Trophoblast cell (in vitro differentiated cells and primary cell): ENCODE data around the gene PJA2.

Source experiments
- DNase-seq, 2 donors: peaks; one replicate each; pipeline ENCODE4 v3.0.0-alpha.2; 2016
- H2AFZ ChIP-seq: 2 replicates; pipeline ENCODE4 v1.6.1; 2013; ENCODE audit warnings: low read length, moderate library complexity, mild to moderate bottlenecking; ENCODE audit not compliant: insufficient read depth, poor library complexity
- H2AK5ac ChIP-seq: 2 replicates; pipeline ENCODE4 v1.6.1; 2013; ENCODE audit warnings: mild to moderate bottlenecking, low read length
- H2BK120ac ChIP-seq: 2 replicates; pipeline ENCODE4 v1.6.1; 2013; ENCODE audit warnings: low read length, mild to moderate bottlenecking, moderate library complexity; ENCODE audit not compliant: insufficient read depth, poor library complexity
- H2BK12ac ChIP-seq: 2 replicates; pipeline ENCODE4 v1.6.1; 2013; ENCODE audit warnings: mild to moderate bottlenecking, low read length, moderate library complexity
- H2BK5ac ChIP-seq: 2 replicates; pipeline ENCODE4 v1.6.1; 2013; ENCODE audit warnings: low read length, low read depth, moderate library complexity, mild to moderate bottlenecking; ENCODE audit not compliant: poor library complexity
- H3K14ac ChIP-seq: 2 replicates; pipeline ENCODE4 v1.6.1; 2013; ENCODE audit warnings: mild to moderate bottlenecking, low read length
- H3K18ac ChIP-seq: 2 replicates; pipeline ENCODE4 v1.6.1; 2013; ENCODE audit warnings: mild to moderate bottlenecking, low read length
- H3K23ac ChIP-seq: 2 replicates; pipeline ENCODE4 v1.6.1; 2013; ENCODE audit warnings: low read length
- H3K27ac ChIP-seq: 2 replicates; pipeline ENCODE4 v1.5.1; 2013; ENCODE audit warnings: low read depth, mild to moderate bottlenecking, inconsistent platforms, low read length, moderate library complexity
- H3K27me3 ChIP-seq: 2 replicates; pipeline ENCODE4 v1.6.1; 2013; ENCODE audit warnings: inconsistent platforms, mild to moderate bottlenecking, low read length, moderate library complexity; ENCODE audit not compliant: insufficient read depth
- H3K36me3 ChIP-seq, 2 experiments: 1 replicate in 1 of 2; 2 replicates in 1 of 2; pipeline ENCODE4 v1.6.1; 2013; ENCODE audit warnings: low read length in 2 of 2, mild to moderate bottlenecking in 2 of 2, moderate library complexity in 1 of 2; ENCODE audit not compliant: insufficient read depth in 2 of 2, control insufficient read depth in 1 of 2
- H3K4ac ChIP-seq: 2 replicates; pipeline ENCODE4 v1.6.1; 2013; ENCODE audit warnings: low read depth, mild to moderate bottlenecking, low read length, moderate library complexity
- H3K4me1 ChIP-seq, 2 experiments: 1 replicate in 1 of 2; 2 replicates in 1 of 2; pipeline ENCODE4 v1.6.1; 2013; ENCODE audit warnings: low read length in 2 of 2, mild to moderate bottlenecking in 2 of 2, moderate library complexity in 1 of 2; ENCODE audit not compliant: insufficient read depth in 2 of 2, control insufficient read depth in 1 of 2
- H3K4me2 ChIP-seq: 2 replicates; pipeline ENCODE4 v1.6.1; 2013; ENCODE audit warnings: inconsistent platforms, mild to moderate bottlenecking, low read length, moderate library complexity
- H3K4me3 ChIP-seq: 2 replicates; pipeline ENCODE4 v1.5.1; 2013; ENCODE audit warnings: mild to moderate bottlenecking, low read depth, low read length, inconsistent platforms
- H3K79me1 ChIP-seq: one replicate; pipeline ENCODE4 v1.6.1; 2013; ENCODE audit warnings: low read length
- H3K79me2 ChIP-seq: 2 replicates; pipeline ENCODE4 v1.6.1; 2013; ENCODE audit warnings: low read length, mild to moderate bottlenecking; ENCODE audit not compliant: control insufficient read depth, insufficient read depth, poor library complexity
- H3K9ac ChIP-seq: 2 replicates; pipeline ENCODE4 v1.6.1; 2013; ENCODE audit warnings: mild to moderate bottlenecking, low read length
- H3K9me3 ChIP-seq: 2 replicates; pipeline ENCODE4 v1.6.1; 2013; ENCODE audit warnings: low read depth, mild to moderate bottlenecking, control low read depth, inconsistent platforms, low read length; ENCODE audit not compliant: insufficient read depth
- H4K12ac ChIP-seq: 2 replicates; pipeline ENCODE4 v1.6.1; 2013; ENCODE audit warnings: low read depth, mild to moderate bottlenecking, low read length, moderate library complexity
- H4K8ac ChIP-seq: 2 replicates; pipeline ENCODE4 v1.6.1; 2013; ENCODE audit warnings: low read depth, mild to moderate bottlenecking, low read length, moderate library complexity
- H4K91ac ChIP-seq: one replicate; pipeline ENCODE4 v1.6.1; 2013; ENCODE audit warnings: low read depth, mild to moderate bottlenecking, low read length, moderate library complexity
- WGBS: extraction: QIAGEN DNeasy Blood & Tissue Kit; methylation state at CpG from one replicate; pipeline ENCODE4 v1.1.7; 2013; ENCODE audit warnings: missing lambda C conversion rate; ENCODE audit not compliant: insufficient read length, insufficient coverage; ENCODE audit errors: extremely low coverage; 5-methylcytosine and 5-hydroxymethylcytosine counted together

Gene PJA2

GRCh38 chr5:109328626-109329025 lies 81.1 kb downstream of the PJA2 start:
- H2BK5ac ChIP-seq = no peak overlapping the region
- H3K14ac ChIP-seq = no peak overlapping the region
- no peak overlapping the region for H3K4me2 ChIP-seq
- H3K79me1 ChIP-seq = no peaks in the 10 kb centered on the region
- no peak overlapping the region for H3K9ac ChIP-seq
- no peak overlapping the region for H4K8ac ChIP-seq
- peaks cover 0 to 3% of the 10 kb centered on the region in 2 experiments for H3K36me3 ChIP-seq
- H3K79me2 ChIP-seq = no peaks in the 10 kb centered on the region
- H2BK120ac ChIP-seq = no peak overlapping the region
- no peaks in the 10 kb centered on the region for H3K9me3 ChIP-seq
- H2AK5ac ChIP-seq = no peak overlapping the region
- no peak overlapping the region for H2AFZ ChIP-seq
- H3K27ac ChIP-seq = no peak overlapping the region
- no peak overlapping the region for H3K23ac ChIP-seq
- no peak overlapping the region for H3K4me3 ChIP-seq
- no peak overlapping the region for H3K4ac ChIP-seq
- no peaks in the 10 kb centered on the region for H3K27me3 ChIP-seq
- no peak for DNase-seq
- no peak overlapping the region for H4K91ac ChIP-seq
- no peak overlapping the region for H2BK12ac ChIP-seq
- WGBS = no CpG with 5 or more reads among the region's 1 CpG
- H3K4me1 ChIP-seq = peaks cover 0 to 2% of the 10 kb centered on the region in 2 experiments
- no peak overlapping the region for H4K12ac ChIP-seq
- no peak overlapping the region for H3K18ac ChIP-seq

- no peak overlapping the region for H3K4ac ChIP-seq
- H3K9ac ChIP-seq = no peak overlapping the region
- no peak overlapping the region for H2AFZ ChIP-seq
- no peak overlapping the region for H3K18ac ChIP-seq
- no peak overlapping the region for H3K14ac ChIP-seq
- H3K4me2 ChIP-seq = no peak overlapping the region
- H2AK5ac ChIP-seq = no peak overlapping the region
- H3K79me1 ChIP-seq = no peaks in the 10 kb centered on the region
- no CpG with 5 or more reads among the region's 3 CpGs for whole genome bisulfite sequencing
- H3K9me3 ChIP-seq = no peaks in the 10 kb centered on the region
- no peaks in the 10 kb centered on the region for H3K27me3 ChIP-seq
- H4K91ac ChIP-seq = no peak overlapping the region
- H3K27ac ChIP-seq = no peak overlapping the region
- no peak overlapping the region for H4K12ac ChIP-seq
- H4K8ac ChIP-seq = no peak overlapping the region
- H2BK12ac ChIP-seq = no peak overlapping the region
- H3K36me3 ChIP-seq = no peaks in the 10 kb centered on the region
- H3K4me1 ChIP-seq = peaks cover 0 to 2% of the 10 kb centered on the region in 2 experiments
- H3K79me2 ChIP-seq = no peaks in the 10 kb centered on the region
- H2BK5ac ChIP-seq = no peak overlapping the region
- no peak overlapping the region for H3K23ac ChIP-seq
- H3K4me3 ChIP-seq = no peak overlapping the region
- DNase-seq = no peak
- no peak overlapping the region for H2BK120ac ChIP-seq
These were observed 82.2 kb downstream of the PJA2 start for GRCh38 chr5:109327570-109327969.

GRCh38 chr5:109326919-109327318 lies 82.9 kb downstream of the PJA2 start:
- Histone ChIP-seq H3K79me2 (no peaks in the 10 kb centered on the region), H2BK5ac (no peak overlapping the region), H2AFZ (no peak overlapping the region), H3K36me3 (no peaks in the 10 kb centered on the region), H3K14ac (no peak overlapping the region), H3K79me1 (no peaks in the 10 kb centered on the region), H3K9ac (no peak overlapping the region), H3K23ac (no peak overlapping the region), H4K12ac (no peak overlapping the region), H3K4me1 (peaks cover 0 to 2% of the 10 kb centered on the region in 2 experiments), H3K4me2 (no peak overlapping the region), H3K4ac (no peak overlapping the region), H3K27ac (no peak overlapping the region), H3K4me3 (no peak overlapping the region), H3K27me3 (no peaks in the 10 kb centered on the region), H2AK5ac (no peak overlapping the region), H3K18ac (no peak overlapping the region), H4K91ac (no peak overlapping the region), H2BK120ac (no peak overlapping the region), H4K8ac (no peak overlapping the region), H2BK12ac (no peak overlapping the region), H3K9me3 (no peaks in the 10 kb centered on the region)
- no peak for DNase-seq
- no CpG with 5 or more reads among the region's 4 CpGs for WGBS

- WGBS = no CpG with 5 or more reads among the region's 5 CpGs
These were observed 84.3 kb downstream of the PJA2 start for GRCh38 chr5:109325456-109325855.

More at GRCh38 chr5:109325456-109325855, 84.3 kb downstream of the PJA2 start:
- no peaks in the 10 kb centered on the region for H3K9me3 ChIP-seq
- no peak for DNase-seq
- H3K79me1 ChIP-seq = no peaks in the 10 kb centered on the region
- H4K12ac ChIP-seq = no peak overlapping the region
- H2BK5ac ChIP-seq = no peak overlapping the region
- no peak overlapping the region for H3K4ac ChIP-seq
- H3K79me2 ChIP-seq = no peaks in the 10 kb centered on the region
- no peaks in the 10 kb centered on the region for H3K36me3 ChIP-seq
- no peak overlapping the region for H3K14ac ChIP-seq
- H3K27ac ChIP-seq = no peak overlapping the region
- no peak overlapping the region for H3K23ac ChIP-seq
- H4K8ac ChIP-seq = no peak overlapping the region
- H3K4me1 ChIP-seq = peaks cover 0 to 2% of the 10 kb centered on the region in 2 experiments
- H3K4me2 ChIP-seq = no peak overlapping the region
- no peak overlapping the region for H3K4me3 ChIP-seq
- H2AFZ ChIP-seq = no peak overlapping the region
- H3K9ac ChIP-seq = no peak overlapping the region
- H2BK12ac ChIP-seq = no peak overlapping the region
- no peak overlapping the region for H4K91ac ChIP-seq
- H3K18ac ChIP-seq = no peak overlapping the region
- H3K27me3 ChIP-seq = no peaks in the 10 kb centered on the region
- H2AK5ac ChIP-seq = no peak overlapping the region
- H2BK120ac ChIP-seq = no peak overlapping the region
